HG03175 (cell line): ENCODE measurements around the gene GPR176.

ENCODE experiments used
- ATAC-seq: cut with Tn5 transposase; IDR thresholded peaks from one replicate; pipeline ENCODE4 v1.9.1; 2021; ENCODE audit warnings: mild to moderate bottlenecking, moderate library complexity; ENCODE audit not compliant: unreplicated experiment

GPR176 gene

DNA sequence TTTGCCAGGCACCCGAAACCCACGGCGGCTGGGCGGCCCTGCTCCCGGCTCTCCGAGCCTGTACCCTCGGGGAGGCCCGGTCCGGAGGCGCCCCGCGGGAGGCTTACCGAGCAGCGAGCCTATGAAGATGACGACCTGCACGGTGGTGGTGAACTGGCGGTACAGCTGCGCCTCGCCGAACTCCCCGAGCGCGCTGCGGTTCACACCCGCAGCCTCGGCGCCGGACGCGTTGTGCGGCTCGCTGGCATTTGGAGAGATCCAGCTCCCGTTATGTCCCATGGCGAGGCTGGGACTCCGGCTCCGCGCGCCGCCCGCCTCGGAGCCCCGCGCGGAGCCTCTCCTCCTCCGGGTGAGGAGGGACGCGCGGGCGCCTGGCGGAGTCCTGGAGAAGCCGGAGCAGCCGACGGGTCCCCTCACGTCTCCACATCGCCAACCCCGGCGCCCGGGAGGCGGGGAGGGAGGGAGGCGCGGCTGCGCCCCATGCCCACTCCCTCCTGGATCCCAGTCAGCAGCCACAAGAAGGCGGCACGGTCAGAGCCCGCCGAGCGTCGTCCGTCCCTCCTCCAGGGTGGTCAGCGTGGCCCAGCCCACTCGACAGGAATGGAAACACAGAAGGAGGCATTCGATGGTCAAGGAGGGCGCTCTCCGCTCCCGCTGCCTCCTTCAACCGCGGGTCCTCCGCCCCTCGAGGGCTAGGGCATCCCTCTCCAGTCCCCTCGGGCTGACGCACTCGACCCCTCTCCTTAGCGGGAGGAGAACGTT lies at the start of gene GPR176:
Gene GPR176, minus strand, starts transcription at position 519 of the 762 bp plus-strand sequence. Its CDS starts 240 bp downstream, at position 279.
- no peak for ATAC-seq

DNA sequence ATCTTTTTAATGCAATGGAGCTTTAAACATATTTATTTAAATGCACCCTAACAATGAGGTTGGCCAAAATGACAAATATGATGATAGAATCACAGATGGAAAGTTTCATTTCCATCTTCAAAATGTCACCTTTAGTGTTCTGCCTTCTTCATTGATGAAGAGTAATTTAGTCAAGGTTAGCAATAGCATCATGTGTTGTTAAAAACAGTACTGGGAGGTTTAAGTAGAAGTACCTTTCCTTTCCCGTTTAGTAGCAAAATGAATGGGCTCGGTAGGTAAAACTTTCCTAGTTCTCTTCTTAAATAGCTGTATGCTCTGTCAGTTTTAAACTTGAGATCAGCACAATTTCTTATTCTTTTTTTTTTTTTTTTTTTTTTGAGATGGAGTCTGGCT lies 48.9 kb upstream of the GPR176 start:
- no peak for ATAC-seq

DNA sequence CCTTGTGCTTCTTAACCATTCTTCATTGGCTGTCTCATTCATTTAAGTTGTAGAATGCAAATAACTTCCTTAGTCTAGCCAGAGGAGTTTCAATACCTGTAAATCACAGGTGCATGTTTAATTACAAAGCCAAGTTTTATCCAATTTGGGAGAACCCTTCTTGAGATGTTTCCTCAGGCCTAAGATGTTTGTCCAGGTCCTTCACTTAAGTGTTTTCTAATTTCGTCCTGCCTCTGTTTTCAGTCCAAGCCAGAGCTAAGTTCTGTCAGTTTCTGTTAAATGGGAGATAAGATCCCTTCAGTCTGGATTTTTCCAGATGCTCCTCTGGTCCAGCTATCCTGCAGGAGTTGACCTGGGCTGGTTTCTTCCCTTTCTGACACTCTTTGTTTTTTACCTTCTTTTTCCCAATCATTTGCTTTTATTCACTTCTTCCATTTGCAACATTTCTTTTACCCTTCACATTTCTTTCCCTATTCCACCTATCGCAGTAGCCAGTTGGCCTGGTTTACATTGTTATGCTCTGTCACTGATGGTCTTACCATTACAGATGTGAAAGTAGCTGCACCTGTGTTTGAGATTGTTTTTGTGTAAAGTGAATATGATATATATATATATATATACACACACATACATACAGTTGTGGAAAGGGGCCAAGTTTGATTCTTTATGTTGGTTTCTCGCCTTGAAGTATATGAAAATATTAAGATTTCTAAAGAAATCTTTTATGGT lies 48.4 kb upstream of the GPR176 start:
- no peak for ATAC-seq

DNA sequence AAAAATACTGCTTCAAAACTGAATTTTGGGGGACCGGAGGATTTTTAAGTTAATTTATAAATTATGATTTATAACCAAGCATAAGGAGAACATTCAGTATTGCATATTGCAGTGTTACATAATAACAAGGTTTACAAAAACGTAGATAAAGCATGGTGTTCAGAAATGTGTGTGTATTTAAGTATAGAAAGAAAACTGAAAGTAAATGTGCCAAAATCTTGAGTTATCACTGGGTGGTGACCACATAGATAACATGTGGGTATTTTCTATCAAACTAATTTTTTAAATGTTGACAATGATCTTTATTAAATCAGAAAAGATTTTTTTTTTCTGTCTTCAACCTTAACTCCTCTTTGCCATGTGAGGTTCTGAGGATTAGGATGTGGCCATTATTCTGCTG lies 46.5 kb upstream of the GPR176 start:
- ATAC-seq: no peak

- no peak for ATAC-seq
Observed at GRCh38 chr15:39963786-39964185, 43.7 kb upstream of the GPR176 start.

DNA sequence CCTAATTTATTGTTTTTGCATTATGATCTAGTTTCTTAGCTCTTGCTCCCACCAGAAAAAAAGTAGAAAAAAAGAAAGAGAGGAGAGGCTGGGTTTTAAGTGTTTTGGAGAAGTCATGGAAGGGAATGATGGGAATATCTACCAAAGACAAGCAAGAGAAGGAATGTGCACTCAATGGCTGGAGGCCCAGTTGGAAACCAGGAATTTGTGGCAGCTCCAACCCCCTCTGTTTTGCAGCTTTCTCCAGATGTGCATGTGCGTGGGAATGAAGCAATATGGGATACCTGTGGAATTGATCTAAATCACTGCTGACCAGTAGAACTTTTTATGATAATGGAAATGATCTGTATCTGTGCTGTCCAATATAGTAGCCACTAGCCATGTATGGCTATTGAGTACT lies 41.0 kb upstream of the GPR176 start:
- no peak for ATAC-seq

DNA sequence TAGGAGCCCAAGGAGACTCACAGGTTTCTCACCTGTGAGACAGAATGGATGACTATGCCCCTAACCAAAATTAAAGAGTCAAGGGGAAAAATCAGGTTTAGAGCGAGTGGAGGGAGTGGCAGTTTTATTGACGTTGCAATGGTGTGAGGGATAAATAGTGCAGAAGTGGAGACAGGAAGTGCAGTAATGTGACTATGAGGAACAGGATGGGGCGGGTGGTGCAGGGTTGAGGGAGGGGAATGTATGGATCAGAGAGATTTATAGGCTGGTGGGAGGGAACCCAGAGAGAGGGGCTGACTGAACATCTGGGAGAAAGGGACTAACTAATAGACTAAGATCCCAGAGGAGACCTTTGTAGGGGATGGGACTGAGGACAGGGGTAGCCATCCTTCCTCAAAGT lies 40.3 kb upstream of the GPR176 start:
- ATAC-seq: no peak

- ATAC-seq: no peak
Observed at GRCh38 chr15:39959411-39959810, 39.3 kb upstream of the GPR176 start.

DNA sequence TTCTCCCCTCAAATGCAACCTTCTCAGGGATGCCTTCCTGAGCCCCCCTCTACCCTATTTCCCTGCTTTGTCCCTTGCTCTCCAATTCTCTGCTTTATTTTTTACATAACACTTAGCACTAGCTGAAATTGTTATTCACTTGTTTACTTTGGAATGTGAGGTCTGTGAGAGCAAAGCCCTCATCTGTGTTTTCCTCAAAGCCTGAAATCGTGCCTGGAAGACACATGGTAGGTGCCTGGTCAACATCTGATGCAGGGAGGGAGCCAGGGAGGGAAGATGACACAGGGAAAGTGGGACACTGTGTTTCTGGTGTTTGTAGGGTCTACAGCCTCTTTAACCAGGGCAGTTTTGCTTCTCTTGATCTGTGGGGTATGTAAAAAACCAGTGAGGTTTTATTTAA lies 37.4 kb upstream of the GPR176 start:
- ATAC-seq: no peak

DNA sequence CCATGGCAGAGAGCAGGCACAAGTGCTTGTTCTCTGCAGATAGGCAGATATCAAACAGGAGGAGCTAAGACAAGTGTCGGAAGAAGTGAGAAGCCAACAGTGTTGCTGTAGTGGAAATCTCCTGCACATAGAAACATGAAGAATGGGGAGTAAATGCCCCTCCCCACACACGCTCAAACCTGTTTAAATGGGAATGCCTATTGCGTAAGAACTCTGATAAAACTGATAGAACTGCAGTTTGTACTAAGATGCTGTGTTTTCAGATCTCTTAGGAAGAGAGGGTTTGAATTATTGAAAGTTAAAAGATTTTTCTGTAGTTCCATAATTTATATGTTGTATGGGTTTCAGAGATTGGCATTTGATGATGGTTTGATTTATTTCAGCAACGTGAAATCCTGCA lies 33.5 kb upstream of the GPR176 start:
- no peak for ATAC-seq

DNA sequence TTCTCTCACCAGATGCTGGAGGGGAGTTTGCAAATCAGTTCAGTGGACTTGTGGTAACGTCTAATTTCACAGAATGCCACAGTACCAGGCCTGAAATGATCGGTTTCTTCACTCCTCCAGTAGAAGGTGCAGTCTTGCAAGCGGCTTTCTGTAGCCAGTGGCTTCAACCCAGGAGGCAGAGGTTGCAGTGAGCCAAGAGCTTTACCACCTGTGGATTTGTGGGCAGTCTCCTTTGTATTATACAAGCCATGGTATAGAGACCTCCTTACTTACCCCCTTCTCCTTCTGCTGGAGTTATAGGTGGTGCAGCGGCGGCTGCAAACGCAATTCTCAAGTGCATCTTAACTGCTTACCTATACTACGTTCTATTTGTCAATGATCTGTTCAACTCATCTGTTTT lies 31.5 kb upstream of the GPR176 start:
- ATAC-seq: no peak

GRCh38 chr15:39948817-39949216 lies 28.8 kb upstream of the GPR176 start:
- no peak for ATAC-seq

- ATAC-seq: no peak
Observed at GRCh38 chr15:39947401-39948197, 27.5 kb upstream of the GPR176 start.

DNA sequence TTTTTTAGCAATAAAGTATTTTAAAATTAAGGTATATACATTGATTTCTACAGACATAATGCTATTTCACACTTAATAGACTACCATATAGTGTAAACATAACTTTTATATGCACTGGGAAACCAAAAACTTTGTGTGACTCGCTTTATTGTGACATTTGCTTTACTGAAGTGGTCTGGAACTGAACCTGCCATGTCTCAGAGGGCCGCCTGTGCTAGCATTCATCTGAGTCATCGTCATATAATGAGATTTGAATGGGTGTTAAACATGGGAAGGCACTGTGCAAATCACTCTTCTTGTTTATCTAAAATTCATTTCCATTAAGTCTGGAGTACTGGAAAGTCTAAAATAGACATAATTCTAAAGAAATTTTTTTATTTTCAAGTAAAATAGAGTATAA lies 26.8 kb upstream of the GPR176 start:
- no peak for ATAC-seq

GRCh38 chr15:39944726-39945125 lies 24.7 kb upstream of the GPR176 start:
- no peak for ATAC-seq

DNA sequence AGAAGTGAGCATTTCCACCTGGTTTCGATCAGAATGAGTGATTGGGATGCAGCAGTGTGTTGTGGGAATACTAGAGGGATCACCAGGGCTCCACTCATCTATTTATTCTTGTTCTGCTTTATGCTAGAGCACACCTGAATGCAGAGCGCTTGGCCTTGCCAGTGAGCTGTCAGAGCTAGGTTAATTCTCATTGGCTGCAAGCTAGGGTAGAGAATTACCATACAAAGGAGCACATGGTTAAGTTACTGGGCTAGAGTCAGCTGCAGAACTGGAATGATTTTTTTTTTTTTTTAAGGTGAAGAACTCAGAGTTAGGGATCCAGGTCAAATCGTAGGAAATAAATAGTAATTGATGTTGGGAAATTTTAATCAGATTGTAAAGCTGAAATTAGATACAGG lies 22.7 kb upstream of the GPR176 start:
- no peak for ATAC-seq

GRCh38 chr15:39942101-39942752 lies 22.2 kb upstream of the GPR176 start:
- no peak for ATAC-seq

- ATAC-seq: peak; percentile 66
Observed at GRCh38 chr15:39939487-39940452, 19.7 kb upstream of the GPR176 start.

GRCh38 chr15:39937696-39938095 lies 17.6 kb upstream of the GPR176 start:
- no peak for ATAC-seq

DNA sequence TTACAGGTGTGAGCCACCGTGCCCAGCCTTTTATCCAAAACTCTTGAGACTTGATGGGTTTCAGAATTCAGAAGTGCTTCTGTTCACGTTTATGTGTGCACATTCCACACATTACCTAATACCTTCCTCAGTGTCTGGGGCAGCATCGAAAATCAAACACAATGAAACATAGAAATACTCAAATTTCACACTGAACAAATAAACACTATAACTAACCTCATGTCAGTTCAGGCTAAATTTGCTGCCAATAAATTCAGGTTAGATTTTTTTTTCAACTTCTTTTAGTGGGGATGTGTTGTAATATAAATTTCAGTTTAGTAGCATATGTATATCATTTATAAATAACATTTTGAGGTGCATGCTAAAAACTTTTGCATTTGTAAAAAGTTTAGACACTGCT lies 16.6 kb upstream of the GPR176 start:
- no peak for ATAC-seq
